VCaP (cell line): ENCODE measurements around the gene MACROD1.
A peak's percentile ranks its signal among the peaks of the same experiment; 100 is the strongest.

Experiments used
- H3K27ac ChIP-seq: fragments of 450-650 bp; 2 replicates; pipeline ENCODE4 v1.5.1; 2017
- TF ChIP-seq, protein P1 (sequence below): fragments of 450-650 bp; conservative IDR thresholded peaks from 2 replicates; pipeline ENCODE4 v1.5.1; 2017; ENCODE audit warnings: mild to moderate bottlenecking, moderate library complexity

Gene MACROD1

DNA sequence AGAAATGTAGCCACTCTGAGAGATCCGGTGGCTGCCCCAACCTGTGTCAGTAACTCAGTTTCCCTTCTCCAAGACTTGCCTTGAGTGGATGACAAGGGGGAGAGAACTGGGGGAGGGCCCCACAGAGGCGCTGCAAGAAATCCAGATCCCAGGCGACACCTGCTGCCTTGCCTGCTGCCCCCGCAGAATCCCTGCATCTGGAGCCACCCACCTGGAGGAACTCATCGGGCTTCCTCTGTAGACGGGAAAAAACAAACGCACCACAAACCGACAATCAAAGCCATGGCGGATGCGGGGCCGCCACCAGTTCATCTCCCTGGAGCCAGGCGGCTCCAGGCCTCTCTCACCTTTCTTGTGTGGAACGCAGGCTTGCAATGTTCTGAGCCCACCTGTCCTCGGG, 40.2 kb downstream of the MACROD1 start:
- TF ChIP-seq, protein P1, sequence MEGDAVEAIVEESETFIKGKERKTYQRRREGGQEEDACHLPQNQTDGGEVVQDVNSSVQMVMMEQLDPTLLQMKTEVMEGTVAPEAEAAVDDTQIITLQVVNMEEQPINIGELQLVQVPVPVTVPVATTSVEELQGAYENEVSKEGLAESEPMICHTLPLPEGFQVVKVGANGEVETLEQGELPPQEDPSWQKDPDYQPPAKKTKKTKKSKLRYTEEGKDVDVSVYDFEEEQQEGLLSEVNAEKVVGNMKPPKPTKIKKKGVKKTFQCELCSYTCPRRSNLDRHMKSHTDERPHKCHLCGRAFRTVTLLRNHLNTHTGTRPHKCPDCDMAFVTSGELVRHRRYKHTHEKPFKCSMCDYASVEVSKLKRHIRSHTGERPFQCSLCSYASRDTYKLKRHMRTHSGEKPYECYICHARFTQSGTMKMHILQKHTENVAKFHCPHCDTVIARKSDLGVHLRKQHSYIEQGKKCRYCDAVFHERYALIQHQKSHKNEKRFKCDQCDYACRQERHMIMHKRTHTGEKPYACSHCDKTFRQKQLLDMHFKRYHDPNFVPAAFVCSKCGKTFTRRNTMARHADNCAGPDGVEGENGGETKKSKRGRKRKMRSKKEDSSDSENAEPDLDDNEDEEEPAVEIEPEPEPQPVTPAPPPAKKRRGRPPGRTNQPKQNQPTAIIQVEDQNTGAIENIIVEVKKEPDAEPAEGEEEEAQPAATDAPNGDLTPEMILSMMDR = no peak
- peak overlapping the region; percentile 95 for H3K27ac ChIP-seq

DNA sequence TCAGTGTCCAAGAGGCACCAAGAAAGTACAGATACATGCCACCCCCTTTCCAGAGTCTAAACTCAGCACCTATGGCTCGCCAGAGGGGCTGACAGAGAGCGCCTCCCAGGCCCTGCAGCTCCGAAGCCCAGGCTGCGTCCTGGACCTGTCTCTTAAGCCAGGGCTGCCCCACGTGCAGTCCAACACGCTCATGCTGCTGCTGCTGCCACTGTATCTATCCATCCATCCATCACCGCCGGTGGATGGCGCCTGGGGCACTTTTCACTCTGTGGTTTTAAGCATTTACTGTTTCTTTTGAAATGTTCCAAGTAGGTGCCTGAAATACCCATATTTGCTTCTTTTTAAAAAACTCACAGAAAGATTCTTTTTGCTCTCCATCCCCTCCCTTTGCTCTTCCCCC, 41.8 kb downstream of the MACROD1 start:
- peak overlapping the region; percentile 95 for H3K27ac ChIP-seq
- TF ChIP-seq, protein P1 = peak; percentile 54

DNA sequence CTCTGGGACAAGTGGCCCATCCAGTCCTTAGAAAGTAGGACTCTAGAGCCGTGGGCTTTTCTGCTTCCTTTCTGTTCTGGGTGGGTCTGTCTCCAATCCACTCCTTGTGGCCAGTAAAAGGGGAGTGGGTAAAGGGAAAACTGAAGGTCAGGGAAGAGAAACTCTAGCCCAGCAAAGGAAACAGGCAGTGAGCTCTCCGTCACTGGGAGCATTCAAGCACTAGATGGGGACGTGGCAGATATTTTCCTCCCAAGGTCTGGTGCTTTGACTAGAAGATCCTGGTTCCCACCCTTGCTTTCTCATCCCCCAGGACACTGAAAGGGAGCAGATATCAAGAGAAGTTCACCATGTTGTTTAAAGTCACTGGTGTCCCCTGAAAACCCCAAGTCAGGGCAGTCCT, 42.2 kb downstream of the MACROD1 start:
- peak overlapping the region; percentile 95 for H3K27ac ChIP-seq
- TF ChIP-seq, protein P1 = no peak

DNA sequence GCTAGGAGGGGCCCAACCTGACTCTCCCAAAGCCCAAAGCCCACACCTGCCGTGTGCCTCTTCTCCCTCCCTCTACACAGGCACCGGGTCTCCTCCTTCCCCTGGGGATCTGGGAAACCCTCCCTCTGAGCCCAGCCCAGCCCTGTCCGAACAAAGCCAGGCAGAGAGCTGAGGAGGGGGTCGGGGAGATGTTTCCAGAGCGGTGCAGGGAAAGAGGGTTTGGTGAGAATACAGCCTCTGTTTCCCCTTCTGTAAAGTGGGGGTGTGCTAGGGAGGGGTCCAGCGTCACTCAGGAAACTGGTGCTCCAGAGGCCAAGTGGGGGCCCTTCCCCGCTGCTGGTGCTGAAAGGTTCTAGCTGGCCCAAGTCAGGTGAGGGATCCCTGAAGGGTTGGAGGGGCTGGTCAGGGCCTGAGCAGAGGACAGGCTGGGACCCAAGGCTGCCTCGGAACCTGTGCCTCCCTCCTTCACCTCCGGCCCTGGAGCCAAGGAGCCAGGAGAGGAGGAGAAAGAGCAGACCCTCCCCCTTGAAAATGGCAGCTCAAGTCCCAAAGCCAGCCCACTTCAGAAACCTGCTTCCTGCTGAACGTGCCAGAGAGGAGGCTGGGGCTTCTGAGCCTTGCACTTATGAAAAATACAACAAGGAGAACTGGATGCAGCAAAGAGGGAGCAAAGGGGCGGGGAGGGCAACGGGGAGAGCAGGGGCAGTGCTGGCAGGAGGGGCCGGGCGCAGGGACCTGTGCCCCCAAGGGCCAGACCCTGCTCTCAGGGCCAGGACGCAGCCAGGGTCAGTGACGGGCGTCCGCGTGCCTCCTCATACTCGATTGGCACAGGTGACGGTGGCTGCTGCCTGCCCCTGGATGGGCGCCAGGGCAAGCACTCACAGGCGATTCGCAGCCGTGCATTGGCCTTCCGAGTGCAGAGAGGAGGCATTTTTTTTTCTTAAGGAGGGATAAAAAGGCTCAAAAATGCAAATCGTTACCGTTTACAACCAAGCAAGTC, 43.2 kb downstream of the MACROD1 start:
- H3K27ac ChIP-seq = peak overlapping the region; percentile 95
- TF ChIP-seq, protein P1 = no peak

DNA sequence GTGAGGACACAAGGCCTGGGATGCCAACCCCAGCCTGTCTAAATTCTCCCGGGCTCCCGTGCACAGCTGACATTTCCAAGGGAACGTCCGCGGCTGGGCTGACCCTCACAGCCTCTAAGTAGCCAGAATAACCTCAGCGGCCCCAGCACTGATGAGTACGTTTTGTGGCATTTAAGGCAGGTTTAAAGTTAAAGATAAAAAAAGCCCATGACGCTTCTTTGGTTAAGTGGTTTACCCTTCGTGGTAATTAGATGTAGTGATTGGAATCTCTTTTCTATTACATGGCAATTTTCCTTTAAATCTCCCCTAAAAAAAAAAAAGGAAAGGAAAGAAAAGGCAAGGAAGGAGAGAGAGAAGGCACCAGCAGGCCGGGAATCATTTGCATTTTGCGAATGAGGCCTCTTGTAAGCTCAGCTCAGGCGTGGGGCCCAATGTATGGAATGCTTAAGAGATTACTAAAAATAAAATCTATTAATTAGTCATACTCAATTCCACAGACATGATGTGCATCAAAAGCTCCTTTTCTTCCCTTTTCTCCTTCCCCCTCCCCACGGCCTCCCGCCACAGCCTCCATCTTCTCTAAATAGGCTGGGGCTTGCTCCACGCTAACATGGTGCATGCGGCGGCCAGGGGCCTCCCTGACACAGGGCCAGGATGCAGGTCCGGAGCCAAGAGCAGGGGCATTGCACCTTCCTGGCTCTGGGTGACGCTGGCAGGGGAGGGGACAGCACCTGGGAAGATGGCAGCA, 44.1 kb downstream of the MACROD1 start:
- TF ChIP-seq, protein P1 = no peak
- peak overlapping the region; percentile 95 for H3K27ac ChIP-seq

DNA sequence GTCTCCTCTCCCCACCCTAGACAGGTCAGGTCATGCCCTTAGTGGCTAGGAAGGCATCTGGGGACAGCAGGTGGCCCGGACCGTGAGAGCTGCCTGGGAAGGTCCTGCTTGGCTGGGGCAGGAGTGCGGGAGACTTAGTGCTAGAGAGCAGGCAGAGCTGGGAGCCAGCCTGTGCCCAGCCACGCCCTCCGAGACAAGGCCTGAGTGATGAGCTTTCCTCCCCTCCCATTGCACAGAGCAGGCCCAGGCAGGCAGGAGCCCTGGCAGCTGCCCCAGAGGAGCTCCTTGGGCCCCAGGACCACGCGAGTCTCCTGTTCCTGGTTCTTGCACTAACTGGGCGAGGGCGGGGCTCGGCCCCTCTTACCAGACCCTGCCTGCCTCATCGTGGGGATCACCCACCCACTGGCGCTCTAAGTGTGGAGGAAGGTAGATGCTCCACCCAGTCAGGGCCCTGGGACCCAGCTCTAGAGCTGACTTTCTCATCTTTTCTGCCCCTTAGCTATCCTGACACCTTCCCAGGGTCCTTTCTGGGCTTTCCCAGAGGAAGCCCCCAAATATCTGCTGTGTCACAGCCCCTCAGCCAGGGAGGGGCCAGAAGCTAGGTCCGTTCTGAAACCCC, 44.9 kb downstream of the MACROD1 start:
- peak overlapping the region; percentile 95 for H3K27ac ChIP-seq
- TF ChIP-seq, protein P1 = no peak

DNA sequence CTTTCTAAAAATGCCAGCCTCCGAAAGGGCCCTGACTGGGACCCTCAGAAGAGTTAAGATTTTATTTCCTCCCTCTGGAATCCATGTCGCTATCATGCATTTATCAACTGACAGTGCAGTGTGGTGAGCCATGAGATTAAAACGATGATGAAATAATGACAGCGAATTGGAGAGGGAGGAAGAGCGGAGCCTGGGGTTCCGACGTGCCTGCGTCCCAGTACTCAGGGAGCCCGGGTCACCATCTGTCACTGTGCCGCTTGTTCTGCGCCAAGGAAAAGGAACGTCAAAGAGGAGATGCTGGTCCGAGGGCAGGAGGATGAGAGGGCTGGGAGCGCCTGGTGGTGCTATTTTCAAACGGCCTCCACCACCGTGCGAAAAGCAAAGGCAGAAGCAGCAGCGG, 46.2 kb downstream of the MACROD1 start:
- H3K27ac ChIP-seq = no peak overlapping the region
- TF ChIP-seq, protein P1 = no peak
